ENCODE data around the gene DR1.

DR1 gene

GRCh38 chr1:93313026-93313425, 32.7 kb upstream of the DR1 start:
- no peak overlapping the region for H3K4me3 ChIP-seq (replicated peaks; ENCODE audit: insufficient read depth, low read length)
- no peak for DNase-seq (ENCODE audit: low read depth in 1 of 2, low spot score in 1 of 2)
- no peaks in the 10 kb centered on the region for H3K27me3 ChIP-seq (ENCODE audit: insufficient read depth, poor library complexity, severe bottlenecking)
- TF ChIP-seq SPI1 (IDR thresholded peaks at IDR 0.05; ENCODE audit: borderline replicate concordance, low read depth) (no peak), CTCF (IDR thresholded peaks at IDR 0.05; ENCODE audit: insufficient read depth, low read length) (no peak), POLR2AphosphoS5 (IDR thresholded peaks at IDR 0.05; ENCODE audit: low read depth) (no peak), GABPA (IDR thresholded peaks at IDR 0.05; ENCODE audit: low read depth) (no peak)
- TF ChIP-seq, protein P1, sequence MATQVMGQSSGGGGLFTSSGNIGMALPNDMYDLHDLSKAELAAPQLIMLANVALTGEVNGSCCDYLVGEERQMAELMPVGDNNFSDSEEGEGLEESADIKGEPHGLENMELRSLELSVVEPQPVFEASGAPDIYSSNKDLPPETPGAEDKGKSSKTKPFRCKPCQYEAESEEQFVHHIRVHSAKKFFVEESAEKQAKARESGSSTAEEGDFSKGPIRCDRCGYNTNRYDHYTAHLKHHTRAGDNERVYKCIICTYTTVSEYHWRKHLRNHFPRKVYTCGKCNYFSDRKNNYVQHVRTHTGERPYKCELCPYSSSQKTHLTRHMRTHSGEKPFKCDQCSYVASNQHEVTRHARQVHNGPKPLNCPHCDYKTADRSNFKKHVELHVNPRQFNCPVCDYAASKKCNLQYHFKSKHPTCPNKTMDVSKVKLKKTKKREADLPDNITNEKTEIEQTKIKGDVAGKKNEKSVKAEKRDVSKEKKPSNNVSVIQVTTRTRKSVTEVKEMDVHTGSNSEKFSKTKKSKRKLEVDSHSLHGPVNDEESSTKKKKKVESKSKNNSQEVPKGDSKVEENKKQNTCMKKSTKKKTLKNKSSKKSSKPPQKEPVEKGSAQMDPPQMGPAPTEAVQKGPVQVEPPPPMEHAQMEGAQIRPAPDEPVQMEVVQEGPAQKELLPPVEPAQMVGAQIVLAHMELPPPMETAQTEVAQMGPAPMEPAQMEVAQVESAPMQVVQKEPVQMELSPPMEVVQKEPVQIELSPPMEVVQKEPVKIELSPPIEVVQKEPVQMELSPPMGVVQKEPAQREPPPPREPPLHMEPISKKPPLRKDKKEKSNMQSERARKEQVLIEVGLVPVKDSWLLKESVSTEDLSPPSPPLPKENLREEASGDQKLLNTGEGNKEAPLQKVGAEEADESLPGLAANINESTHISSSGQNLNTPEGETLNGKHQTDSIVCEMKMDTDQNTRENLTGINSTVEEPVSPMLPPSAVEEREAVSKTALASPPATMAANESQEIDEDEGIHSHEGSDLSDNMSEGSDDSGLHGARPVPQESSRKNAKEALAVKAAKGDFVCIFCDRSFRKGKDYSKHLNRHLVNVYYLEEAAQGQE (IDR thresholded peaks at IDR 0.05; ENCODE audit: insufficient replicate concordance, low read depth) = no peak
- no peak overlapping the region for H3K27ac ChIP-seq (replicated peaks)

- peak; percentile 39 to 87 for DNase-seq (ENCODE audit: low read depth in 1 of 2, low spot score in 1 of 2)
- TF ChIP-seq GABPA (IDR thresholded peaks at IDR 0.05; ENCODE audit: low read depth) = peak; percentile 20; the same call in 1 of the 2 replicates
- TF ChIP-seq, protein P1 (IDR thresholded peaks at IDR 0.05; ENCODE audit: insufficient replicate concordance, low read depth) = no peak
- no peak for TF ChIP-seq CTCF (IDR thresholded peaks at IDR 0.05; ENCODE audit: insufficient read depth, low read length)
- peak; percentile 76; the same call in 1 of the 2 replicates for TF ChIP-seq POLR2AphosphoS5 (IDR thresholded peaks at IDR 0.05; ENCODE audit: low read depth)
- peak; percentile 71; the same call in 1 of the 2 replicates for TF ChIP-seq SPI1 (IDR thresholded peaks at IDR 0.05; ENCODE audit: borderline replicate concordance, low read depth)
- 0 out of 2 replicates have a peak overlapping the region, but pooled peaks have one; percentile 13 for H3K27ac ChIP-seq (replicated peaks)
- H3K4me3 ChIP-seq (replicated peaks; ENCODE audit: insufficient read depth, low read length) = no peak overlapping the region
- no peaks in the 10 kb centered on the region for H3K27me3 ChIP-seq (ENCODE audit: insufficient read depth, poor library complexity, severe bottlenecking)
These were observed 28.5 kb upstream of the DR1 start for GRCh38 chr1:93317207-93317606.

- DNase-seq (ENCODE audit: low read depth in 1 of 2, low spot score in 1 of 2) = no peak
- Histone ChIP-seq H3K27me3 (ENCODE audit: insufficient read depth, poor library complexity, severe bottlenecking) (no peaks in the 10 kb centered on the region), H3K27ac (replicated peaks) (no peak overlapping the region), H3K4me3 (replicated peaks; ENCODE audit: insufficient read depth, low read length) (no peak overlapping the region)
- TF ChIP-seq CTCF (IDR thresholded peaks at IDR 0.05; ENCODE audit: insufficient read depth, low read length) (no peak), GABPA (IDR thresholded peaks at IDR 0.05; ENCODE audit: low read depth) (no peak), SPI1 (IDR thresholded peaks at IDR 0.05; ENCODE audit: borderline replicate concordance, low read depth) (no peak), POLR2AphosphoS5 (IDR thresholded peaks at IDR 0.05; ENCODE audit: low read depth) (no peak)
- TF ChIP-seq, protein P1 (IDR thresholded peaks at IDR 0.05; ENCODE audit: insufficient replicate concordance, low read depth) = no peak
These were observed 27.8 kb upstream of the DR1 start for GRCh38 chr1:93317943-93318342.
